Ectodermal cell (in vitro differentiated cells): ENCODE data around the gene CCDC69.
A peak's percentile ranks its signal among the peaks of the same experiment; 100 is the strongest.

Source experiments
- H3K27ac ChIP-seq: 2 replicates; pipeline ENCODE4 v1.7.0; 2013; ENCODE audit warnings: mild to moderate bottlenecking, low read depth, low read length; ENCODE audit not compliant: insufficient read depth, poor library complexity, severe bottlenecking
- H3K27me3 ChIP-seq: 2 replicates; pipeline ENCODE4 v1.7.0; 2013; ENCODE audit warnings: mild to moderate bottlenecking, low read length; ENCODE audit not compliant: insufficient read depth, control insufficient read depth, poor library complexity, severe bottlenecking
- H3K36me3 ChIP-seq: one replicate; pipeline ENCODE4 v1.7.0; 2013; ENCODE audit warnings: low read length; ENCODE audit not compliant: control insufficient read depth, insufficient read depth
- H3K4me1 ChIP-seq: one replicate; pipeline ENCODE4 v1.7.0; 2013; ENCODE audit warnings: low read length; ENCODE audit not compliant: control insufficient read depth, insufficient read depth
- H3K4me3 ChIP-seq: 2 replicates; pipeline ENCODE4 v1.7.0; 2013; ENCODE audit warnings: low read depth, low read length, control low read depth; ENCODE audit not compliant: insufficient read depth
- H3K9me3 ChIP-seq: 2 replicates; pipeline ENCODE4 v1.7.0; 2013; ENCODE audit warnings: mild to moderate bottlenecking, low read length, moderate library complexity; ENCODE audit not compliant: control insufficient read depth
- WGBS, 2 experiments: methylation state at CpG; one replicate each; pipeline ENCODE4 v1.1.7; 2013; ENCODE audit warnings: missing lambda C conversion rate in 2 of 2; 5-methylcytosine and 5-hydroxymethylcytosine counted together

Gene CCDC69

DNA sequence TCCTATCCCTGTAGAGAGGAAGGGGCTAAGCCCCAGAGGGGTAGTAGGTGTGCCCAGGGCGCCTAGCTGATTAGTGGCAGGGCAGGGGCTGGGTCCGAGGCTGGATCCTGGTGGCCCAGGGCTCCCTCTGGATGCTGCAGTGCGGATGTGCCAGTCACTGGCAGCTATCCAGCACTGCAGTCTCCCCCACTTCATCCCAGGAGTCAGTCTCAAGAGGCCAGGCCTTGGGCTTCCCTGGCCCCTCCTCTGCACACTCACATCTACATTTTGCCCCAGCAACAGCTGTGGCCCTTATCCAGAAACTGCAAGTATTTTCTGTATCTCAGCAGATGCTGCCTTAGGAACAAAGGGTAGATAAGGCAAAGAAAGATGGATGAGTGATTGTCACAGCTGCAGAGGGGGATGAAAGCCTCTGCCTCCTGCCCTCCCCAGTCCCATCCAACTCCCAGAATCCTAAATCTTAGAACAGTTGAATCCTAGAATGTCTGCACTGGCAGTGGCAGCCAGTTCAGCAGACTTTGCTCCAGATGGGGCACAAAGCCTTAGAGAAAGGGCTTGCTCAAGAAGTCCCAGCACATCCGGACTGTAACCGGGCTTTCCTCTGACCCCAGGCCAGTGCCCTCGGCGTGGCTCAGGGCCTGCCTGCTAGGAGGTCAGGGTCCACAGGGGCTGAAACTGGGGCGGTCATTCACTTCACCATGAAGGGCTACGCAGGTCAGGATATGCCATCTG, 68.0 kb downstream of the CCDC69 start:
- Histone ChIP-seq H3K27ac (peak overlapping the region; percentile 40), H3K9me3 (no peaks in the 10 kb centered on the region), H3K36me3 (no peaks in the 10 kb centered on the region), H3K27me3 (peaks cover 7% of the 10 kb centered on the region), H3K4me3 (peak overlapping the region; percentile 8), H3K4me1 (peaks cover 26% of the 10 kb centered on the region)
- 75 to 77% methylated on average over 9 of the region's 9 CpGs for WGBS, 2 experiments

DNA sequence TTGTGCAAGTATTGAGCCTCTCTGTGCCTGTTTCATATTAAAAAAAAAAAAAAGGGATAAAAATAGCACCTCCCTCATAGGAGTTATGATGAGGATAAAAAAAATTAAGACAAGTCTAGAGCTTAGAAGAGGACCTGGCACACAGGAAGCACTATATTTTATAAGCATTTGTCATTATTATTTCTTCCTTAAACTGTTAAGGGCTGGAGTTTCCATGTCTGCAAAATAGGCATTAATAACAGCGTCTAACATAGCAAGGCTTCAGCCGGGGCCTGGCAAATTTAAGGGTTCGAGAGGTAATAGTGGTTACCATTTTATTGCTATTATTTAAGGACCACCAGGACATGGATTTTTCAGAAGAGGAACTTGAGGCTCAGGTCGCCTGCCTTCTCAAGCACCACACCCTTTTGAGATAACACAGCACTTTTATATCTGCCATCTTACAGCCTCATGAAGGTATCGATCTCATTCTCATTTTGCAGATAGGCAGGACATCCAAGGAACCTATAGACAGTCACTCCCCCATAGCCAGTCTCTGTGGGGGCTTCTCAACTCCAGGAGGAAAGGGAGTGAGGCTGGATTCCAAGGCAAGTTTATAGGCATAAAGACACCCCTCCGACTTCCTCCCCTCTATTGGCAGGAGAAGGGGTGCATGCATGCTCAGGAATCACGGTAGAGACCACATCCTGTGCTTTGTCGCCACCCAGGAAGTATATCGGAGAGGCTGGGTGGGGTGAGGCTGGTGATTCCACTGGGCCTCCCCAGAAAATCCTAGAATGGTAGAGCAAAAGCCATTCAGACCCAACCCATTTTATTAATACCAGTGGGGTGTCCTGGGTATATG, 68.7 kb downstream of the CCDC69 start:
- H3K27me3 ChIP-seq: peaks cover 7% of the 10 kb centered on the region
- 85 to 87% methylated on average over 9 of the region's 9 CpGs for WGBS, 2 experiments
- no peaks in the 10 kb centered on the region for H3K36me3 ChIP-seq
- H3K9me3 ChIP-seq: no peaks in the 10 kb centered on the region
- H3K4me1 ChIP-seq: peaks cover 34% of the 10 kb centered on the region
- no peak overlapping the region for H3K27ac ChIP-seq
- H3K4me3 ChIP-seq: no peak overlapping the region

DNA sequence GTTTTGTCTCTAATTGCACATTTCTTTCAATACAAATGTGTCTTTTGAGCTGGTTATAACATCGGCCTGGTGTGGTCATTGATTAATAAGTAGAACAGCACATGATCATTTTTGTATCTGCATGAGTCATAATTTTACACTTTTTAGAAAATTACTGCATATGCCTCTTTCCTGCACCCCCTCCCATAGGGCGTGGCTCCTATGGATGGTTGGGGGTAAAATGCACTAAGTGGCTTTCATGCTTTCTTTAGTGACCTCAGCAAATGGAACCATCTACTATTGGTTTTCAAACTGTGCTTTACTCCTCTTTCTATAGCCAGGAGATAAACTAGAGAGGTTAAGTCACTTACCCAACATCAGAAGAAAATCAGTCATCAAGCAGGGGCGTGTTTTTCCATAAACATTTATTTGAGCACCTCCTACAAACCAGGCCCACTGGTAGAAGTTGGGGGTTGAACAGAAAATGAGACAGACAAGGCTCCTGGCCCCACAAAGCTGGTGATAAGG, 70.1 kb downstream of the CCDC69 start:
- no peaks in the 10 kb centered on the region for H3K36me3 ChIP-seq
- H3K4me1 ChIP-seq: peaks cover 39% of the 10 kb centered on the region
- no peak overlapping the region for H3K4me3 ChIP-seq
- WGBS, 2 experiments: 90% methylated on average over 3 of the region's 3 CpGs; no CpG with 5 or more reads in 1 of the 2 experiments
- no peak overlapping the region for H3K27ac ChIP-seq
- H3K9me3 ChIP-seq: no peaks in the 10 kb centered on the region
- peaks cover 7% of the 10 kb centered on the region for H3K27me3 ChIP-seq

DNA sequence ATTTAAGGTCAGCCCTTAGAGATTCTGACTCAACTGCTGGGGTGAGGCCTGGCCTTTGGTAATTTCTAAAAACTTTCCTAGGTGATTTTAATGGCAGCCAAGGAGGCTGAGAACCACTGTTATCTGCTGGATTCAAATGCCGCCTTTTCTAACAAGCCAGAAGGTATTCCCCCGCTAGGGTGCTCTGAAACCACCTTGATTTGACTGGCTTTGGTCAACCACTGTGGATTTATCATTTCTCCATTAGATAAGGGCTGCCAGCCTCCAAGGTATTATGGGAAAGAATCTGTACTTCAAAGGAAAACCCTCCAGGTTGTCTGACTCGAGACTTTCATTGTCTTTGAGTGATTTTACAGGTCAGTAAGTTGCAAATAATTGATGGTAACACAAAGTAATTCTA, 70.6 kb downstream of the CCDC69 start:
- Histone ChIP-seq H3K36me3 (no peaks in the 10 kb centered on the region), H3K4me3 (no peak overlapping the region), H3K27ac (no peak overlapping the region), H3K4me1 (peaks cover 36% of the 10 kb centered on the region), H3K27me3 (peaks cover 2% of the 10 kb centered on the region), H3K9me3 (no peaks in the 10 kb centered on the region)
- WGBS, 2 experiments: 90 to 96% methylated on average over 2 to 3 of the region's 3 CpGs

DNA sequence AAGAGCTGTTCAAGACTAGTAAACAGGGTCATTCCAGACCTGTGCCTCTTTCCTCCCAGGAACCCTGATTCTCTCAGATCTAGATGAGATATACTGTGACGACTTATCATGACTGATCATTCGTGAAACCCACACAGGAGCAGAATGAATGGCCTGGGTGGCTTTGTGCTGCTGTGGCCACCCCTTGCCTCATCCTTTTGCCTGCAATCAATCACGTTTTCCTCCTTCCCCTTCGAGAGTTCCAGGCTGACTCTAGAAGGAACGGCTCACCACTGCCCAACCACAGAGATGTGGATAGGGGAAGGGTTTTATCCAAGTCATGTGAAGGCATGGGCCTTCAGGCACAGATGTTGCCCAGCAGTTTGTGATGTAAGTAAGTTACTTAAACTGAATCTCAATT, 72.1 kb downstream of the CCDC69 start:
- 83 to 97% methylated on average over 4 to 5 of the region's 5 CpGs for WGBS, 2 experiments
- Histone ChIP-seq H3K27ac (no peak overlapping the region), H3K4me1 (peaks cover 29% of the 10 kb centered on the region), H3K27me3 (no peaks in the 10 kb centered on the region), H3K4me3 (no peak overlapping the region), H3K9me3 (no peaks in the 10 kb centered on the region), H3K36me3 (no peaks in the 10 kb centered on the region)

DNA sequence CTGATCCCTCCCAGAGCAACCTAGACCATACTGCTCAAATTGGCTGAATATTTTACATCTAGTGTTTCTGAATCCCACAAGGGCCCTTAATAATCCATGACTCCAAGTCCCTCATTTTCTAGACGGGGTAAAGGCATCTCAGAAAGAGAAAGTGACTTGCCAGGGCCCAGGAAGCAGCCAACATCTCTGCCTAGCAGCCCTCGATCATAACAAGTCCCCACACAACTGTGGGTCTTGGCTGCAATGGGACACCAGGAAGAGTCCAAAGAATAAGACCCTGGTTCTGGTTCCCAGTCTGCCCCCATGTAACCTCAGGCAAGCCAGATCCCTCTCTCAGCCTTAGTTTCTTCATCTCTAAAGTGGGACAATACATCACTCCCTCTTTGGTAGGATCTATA, 72.6 kb downstream of the CCDC69 start:
- peaks cover 25% of the 10 kb centered on the region for H3K4me1 ChIP-seq
- H3K36me3 ChIP-seq: no peaks in the 10 kb centered on the region
- no peak overlapping the region for H3K4me3 ChIP-seq
- H3K9me3 ChIP-seq: no peaks in the 10 kb centered on the region
- no peaks in the 10 kb centered on the region for H3K27me3 ChIP-seq
- H3K27ac ChIP-seq: no peak overlapping the region
- WGBS, 2 experiments: 85 to 87% methylated on average over 2 of the region's 2 CpGs

DNA sequence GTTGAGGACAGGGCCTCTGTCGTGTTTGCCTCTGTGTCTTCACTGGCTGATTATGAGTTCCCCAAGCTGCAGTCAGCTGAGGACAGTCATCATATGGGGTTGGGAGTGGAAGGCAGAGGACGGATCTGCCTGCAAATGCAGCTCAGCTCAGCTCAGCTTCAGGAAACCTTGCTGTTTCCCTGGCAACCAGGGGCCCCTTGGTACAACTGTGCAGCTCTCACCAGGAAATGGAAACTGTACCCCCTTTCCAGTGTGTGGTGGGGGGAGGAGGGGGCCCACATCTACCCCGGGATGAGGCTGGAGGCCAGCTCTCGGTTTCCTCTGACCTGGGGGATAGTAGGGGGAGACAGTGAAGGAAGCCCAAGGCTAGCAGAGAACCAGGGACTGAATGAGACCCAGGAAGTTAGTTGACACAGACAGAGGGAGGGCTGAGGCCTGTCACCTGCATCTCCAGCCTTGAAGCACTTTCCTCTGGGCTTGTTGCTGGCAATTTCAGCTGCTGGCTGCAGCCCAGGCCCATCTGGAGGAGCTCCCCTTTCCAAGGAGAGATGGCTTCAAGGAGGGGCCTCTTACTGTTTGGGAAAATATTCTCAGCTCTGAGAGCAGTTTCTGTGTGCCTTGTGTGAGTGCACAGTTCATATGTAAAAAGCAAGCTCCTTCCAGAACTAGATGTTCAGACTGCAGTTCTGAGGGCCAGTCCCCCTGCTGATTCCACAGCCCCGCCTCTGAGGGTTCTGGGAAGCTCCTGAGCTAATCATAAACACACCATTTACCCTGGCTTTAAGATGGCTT, 73.2 kb downstream of the CCDC69 start:
- Histone ChIP-seq H3K4me1 (peaks cover 20% of the 10 kb centered on the region), H3K9me3 (no peaks in the 10 kb centered on the region), H3K4me3 (no peak overlapping the region), H3K27me3 (no peaks in the 10 kb centered on the region), H3K36me3 (no peaks in the 10 kb centered on the region), H3K27ac (peak overlapping the region; percentile 22)
- WGBS, 2 experiments: 67 to 72% methylated on average over 5 of the region's 5 CpGs

DNA sequence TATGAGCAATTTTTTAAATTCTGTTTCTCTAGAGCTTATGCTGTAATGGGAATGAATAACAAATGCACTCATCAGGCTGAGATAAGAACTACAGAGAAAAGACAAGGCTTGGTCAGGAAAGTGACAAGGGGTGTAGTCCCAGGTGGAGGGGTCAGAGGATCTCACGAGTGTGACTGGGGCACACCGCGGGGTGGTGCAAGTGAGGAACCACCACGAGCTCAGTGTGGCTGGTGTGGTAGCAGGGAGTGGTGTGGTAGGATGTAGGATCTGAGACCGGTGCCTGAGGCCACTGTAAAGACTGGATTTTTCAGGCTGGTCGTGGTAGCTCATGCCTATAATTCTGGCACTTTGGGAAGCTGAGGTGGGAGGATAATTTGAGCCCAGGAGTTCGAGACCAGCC, 75.3 kb downstream of the CCDC69 start:
- 87 to 88% methylated on average over 7 of the region's 7 CpGs for WGBS, 2 experiments
- no peaks in the 10 kb centered on the region for H3K27me3 ChIP-seq
- H3K4me3 ChIP-seq: no peak overlapping the region
- H3K9me3 ChIP-seq: no peaks in the 10 kb centered on the region
- no peak overlapping the region for H3K27ac ChIP-seq
- H3K4me1 ChIP-seq: peaks cover 19% of the 10 kb centered on the region
- H3K36me3 ChIP-seq: no peaks in the 10 kb centered on the region

DNA sequence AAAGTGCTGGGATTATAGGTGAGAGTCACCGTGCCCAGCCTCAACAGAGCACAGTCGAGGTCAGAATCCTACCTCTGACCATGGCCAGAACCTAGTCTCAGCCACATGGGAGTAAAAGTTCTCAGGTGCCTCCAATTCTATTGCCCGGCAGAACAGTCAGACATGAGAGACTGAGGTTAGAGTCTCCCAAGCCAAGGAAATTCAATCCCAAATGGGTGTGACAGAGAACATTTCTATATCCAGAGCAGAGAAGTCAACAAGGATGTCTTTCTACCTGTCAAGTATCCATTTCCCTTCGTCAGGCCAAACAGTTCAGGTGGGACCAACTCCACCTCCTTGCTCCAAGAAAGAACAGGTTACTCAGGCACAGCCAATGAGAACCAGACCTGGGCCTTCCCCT, 76.9 kb downstream of the CCDC69 start:
- Histone ChIP-seq H3K27ac (no peak overlapping the region), H3K36me3 (no peaks in the 10 kb centered on the region), H3K9me3 (no peaks in the 10 kb centered on the region), H3K4me3 (no peak overlapping the region), H3K4me1 (peaks cover 24% of the 10 kb centered on the region), H3K27me3 (no peaks in the 10 kb centered on the region)
- WGBS, 2 experiments: 92 to 96% methylated on average over 4 of the region's 4 CpGs

DNA sequence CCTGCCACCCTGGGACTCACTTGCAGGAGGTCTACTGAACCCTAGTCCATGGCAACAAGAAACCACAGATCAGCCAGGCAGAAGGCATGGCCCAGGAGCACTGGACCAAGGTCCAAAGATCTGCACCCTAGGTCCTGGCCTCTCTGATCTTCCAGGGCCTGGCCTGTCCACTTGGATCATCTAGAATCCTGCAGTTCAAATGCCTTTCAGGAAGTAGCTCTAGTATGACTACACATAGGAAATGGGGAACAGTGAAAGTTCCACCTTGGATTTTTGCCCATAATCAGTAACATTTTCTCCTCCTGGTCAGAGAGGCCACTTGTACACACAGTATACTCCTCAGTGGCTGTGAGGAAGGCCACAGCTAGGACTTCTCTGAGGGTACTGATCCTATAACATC, 77.8 kb downstream of the CCDC69 start:
- no peak overlapping the region for H3K4me3 ChIP-seq
- peaks cover 24% of the 10 kb centered on the region for H3K4me1 ChIP-seq
- no peaks in the 10 kb centered on the region for H3K9me3 ChIP-seq
- no peaks in the 10 kb centered on the region for H3K36me3 ChIP-seq
- no peaks in the 10 kb centered on the region for H3K27me3 ChIP-seq
- H3K27ac ChIP-seq: no peak overlapping the region
